ENCODE data around the gene RTF2.

The RTF2 gene

GRCh38 chr20:56449459-56449858 is 19.0 kb upstream of the RTF2 start:
- Histone ChIP-seq H3K4me1 (ENCODE audit: control insufficient read depth in 2 of 2, insufficient read depth in 2 of 2, low read length in 2 of 2) (no peaks in the 10 kb centered on the region), H3K27me3 (ENCODE audit: control insufficient read depth in 2 of 2, insufficient read depth in 2 of 2, low read length in 2 of 2) (no peaks in the 10 kb centered on the region), H3K9me3 (ENCODE audit: control insufficient read depth in 2 of 2, low read length in 2 of 2) (no peaks in the 10 kb centered on the region), H3K36me3 (ENCODE audit: control insufficient read depth in 2 of 2, insufficient read depth in 2 of 2, low read length in 2 of 2) (no peaks in the 10 kb centered on the region), H3K9ac (ENCODE audit: low read depth in 1 of 2, low read length in 2 of 2) (no peak overlapping the region), H3K27ac (ENCODE audit: low read depth in 2 of 2, low read length in 2 of 2) (no peak overlapping the region), H3K4me3 (ENCODE audit: low read length in 2 of 2) (no peak overlapping the region)

GRCh38 chr20:56451056-56451765 is 17.2 kb upstream of the RTF2 start:
- Histone ChIP-seq H3K9ac (ENCODE audit: low read depth in 1 of 2, low read length in 2 of 2) (no peak overlapping the region), H3K4me1 (ENCODE audit: control insufficient read depth in 2 of 2, insufficient read depth in 2 of 2, low read length in 2 of 2) (no peaks in the 10 kb centered on the region), H3K27me3 (ENCODE audit: control insufficient read depth in 2 of 2, insufficient read depth in 2 of 2, low read length in 2 of 2) (no peaks in the 10 kb centered on the region), H3K4me3 (ENCODE audit: low read length in 2 of 2) (no peak overlapping the region), H3K27ac (ENCODE audit: low read depth in 2 of 2, low read length in 2 of 2) (no peak overlapping the region), H3K9me3 (ENCODE audit: control insufficient read depth in 2 of 2, low read length in 2 of 2) (no peaks in the 10 kb centered on the region), H3K36me3 (ENCODE audit: control insufficient read depth in 2 of 2, insufficient read depth in 2 of 2, low read length in 2 of 2) (no peaks in the 10 kb centered on the region)

- Histone ChIP-seq H3K27ac (ENCODE audit: low read depth in 2 of 2, low read length in 2 of 2) (no peak overlapping the region), H3K9me3 (ENCODE audit: control insufficient read depth in 2 of 2, low read length in 2 of 2) (no peaks in the 10 kb centered on the region), H3K4me1 (ENCODE audit: control insufficient read depth in 2 of 2, insufficient read depth in 2 of 2, low read length in 2 of 2) (no peaks in the 10 kb centered on the region), H3K9ac (ENCODE audit: low read depth in 1 of 2, low read length in 2 of 2) (no peak overlapping the region), H3K4me3 (ENCODE audit: low read length in 2 of 2) (no peak overlapping the region), H3K27me3 (ENCODE audit: control insufficient read depth in 2 of 2, insufficient read depth in 2 of 2, low read length in 2 of 2) (no peaks in the 10 kb centered on the region), H3K36me3 (ENCODE audit: control insufficient read depth in 2 of 2, insufficient read depth in 2 of 2, low read length in 2 of 2) (no peaks in the 10 kb centered on the region)
Measured at GRCh38 chr20:56453352-56453751, 15.1 kb upstream of the RTF2 start.

- no peaks in the 10 kb centered on the region for H3K27me3 ChIP-seq (ENCODE audit: control insufficient read depth in 2 of 2, insufficient read depth in 2 of 2, low read length in 2 of 2)
- H3K4me1 ChIP-seq (ENCODE audit: control insufficient read depth in 2 of 2, insufficient read depth in 2 of 2, low read length in 2 of 2), result no peaks in the 10 kb centered on the region
- no peaks in the 10 kb centered on the region for H3K9me3 ChIP-seq (ENCODE audit: control insufficient read depth in 2 of 2, low read length in 2 of 2)
- H3K27ac ChIP-seq (ENCODE audit: low read depth in 2 of 2, low read length in 2 of 2), result no peak overlapping the region
- H3K9ac ChIP-seq (ENCODE audit: low read depth in 1 of 2, low read length in 2 of 2), result no peak overlapping the region
- no peaks in the 10 kb centered on the region for H3K36me3 ChIP-seq (ENCODE audit: control insufficient read depth in 2 of 2, insufficient read depth in 2 of 2, low read length in 2 of 2)
- H3K4me3 ChIP-seq (ENCODE audit: low read length in 2 of 2), result no peak overlapping the region
Measured at GRCh38 chr20:56454754-56455153, 13.7 kb upstream of the RTF2 start.

- no peaks in the 10 kb centered on the region for H3K27me3 ChIP-seq (ENCODE audit: control insufficient read depth in 2 of 2, insufficient read depth in 2 of 2, low read length in 2 of 2)
- H3K9ac ChIP-seq (ENCODE audit: low read depth in 1 of 2, low read length in 2 of 2), result no peak overlapping the region
- no peak overlapping the region for H3K27ac ChIP-seq (ENCODE audit: low read depth in 2 of 2, low read length in 2 of 2)
- no peaks in the 10 kb centered on the region for H3K4me1 ChIP-seq (ENCODE audit: control insufficient read depth in 2 of 2, insufficient read depth in 2 of 2, low read length in 2 of 2)
- H3K4me3 ChIP-seq (ENCODE audit: low read length in 2 of 2), result no peak overlapping the region
- no peaks in the 10 kb centered on the region for H3K36me3 ChIP-seq (ENCODE audit: control insufficient read depth in 2 of 2, insufficient read depth in 2 of 2, low read length in 2 of 2)
- no peaks in the 10 kb centered on the region for H3K9me3 ChIP-seq (ENCODE audit: control insufficient read depth in 2 of 2, low read length in 2 of 2)
Measured at GRCh38 chr20:56458206-56458821, 10.1 kb upstream of the RTF2 start.

- H3K27me3 ChIP-seq (ENCODE audit: control insufficient read depth in 2 of 2, insufficient read depth in 2 of 2, low read length in 2 of 2), result no peaks in the 10 kb centered on the region
- H3K4me3 ChIP-seq (ENCODE audit: low read length in 2 of 2), result no peak overlapping the region
- H3K36me3 ChIP-seq (ENCODE audit: control insufficient read depth in 2 of 2, insufficient read depth in 2 of 2, low read length in 2 of 2), result no peaks in the 10 kb centered on the region
- no peak overlapping the region for H3K27ac ChIP-seq (ENCODE audit: low read depth in 2 of 2, low read length in 2 of 2)
- no peaks in the 10 kb centered on the region for H3K4me1 ChIP-seq (ENCODE audit: control insufficient read depth in 2 of 2, insufficient read depth in 2 of 2, low read length in 2 of 2)
- no peaks in the 10 kb centered on the region for H3K9me3 ChIP-seq (ENCODE audit: control insufficient read depth in 2 of 2, low read length in 2 of 2)
- no peak overlapping the region for H3K9ac ChIP-seq (ENCODE audit: low read depth in 1 of 2, low read length in 2 of 2)
Measured at GRCh38 chr20:56460459-56460858, 8.0 kb upstream of the RTF2 start.

- H3K9me3 ChIP-seq (ENCODE audit: control insufficient read depth in 2 of 2, low read length in 2 of 2), result no peaks in the 10 kb centered on the region
- H3K4me3 ChIP-seq (ENCODE audit: low read length in 2 of 2), result no peak overlapping the region
- no peaks in the 10 kb centered on the region for H3K4me1 ChIP-seq (ENCODE audit: control insufficient read depth in 2 of 2, insufficient read depth in 2 of 2, low read length in 2 of 2)
- H3K9ac ChIP-seq (ENCODE audit: low read depth in 1 of 2, low read length in 2 of 2), result no peak overlapping the region
- H3K27ac ChIP-seq (ENCODE audit: low read depth in 2 of 2, low read length in 2 of 2), result no peak overlapping the region
- no peaks in the 10 kb centered on the region for H3K36me3 ChIP-seq (ENCODE audit: control insufficient read depth in 2 of 2, insufficient read depth in 2 of 2, low read length in 2 of 2)
- H3K27me3 ChIP-seq (ENCODE audit: control insufficient read depth in 2 of 2, insufficient read depth in 2 of 2, low read length in 2 of 2), result no peaks in the 10 kb centered on the region
Measured at GRCh38 chr20:56461576-56461975, 6.9 kb upstream of the RTF2 start.

GRCh38 chr20:56463428-56463827 is 5.0 kb upstream of the RTF2 start:
- no peak overlapping the region for H3K27ac ChIP-seq (ENCODE audit: low read depth in 2 of 2, low read length in 2 of 2)
- no peak overlapping the region for H3K9ac ChIP-seq (ENCODE audit: low read depth in 1 of 2, low read length in 2 of 2)
- H3K4me1 ChIP-seq (ENCODE audit: control insufficient read depth in 2 of 2, insufficient read depth in 2 of 2, low read length in 2 of 2), result peaks cover 3 to 5% of the 10 kb centered on the region in 2 donors
- H3K27me3 ChIP-seq (ENCODE audit: control insufficient read depth in 2 of 2, insufficient read depth in 2 of 2, low read length in 2 of 2), result no peaks in the 10 kb centered on the region
- H3K4me3 ChIP-seq (ENCODE audit: low read length in 2 of 2), result no peak overlapping the region
- H3K9me3 ChIP-seq (ENCODE audit: control insufficient read depth in 2 of 2, low read length in 2 of 2), result no peaks in the 10 kb centered on the region
- H3K36me3 ChIP-seq (ENCODE audit: control insufficient read depth in 2 of 2, insufficient read depth in 2 of 2, low read length in 2 of 2), result no peaks in the 10 kb centered on the region

- H3K4me1 ChIP-seq (ENCODE audit: control insufficient read depth in 2 of 2, insufficient read depth in 2 of 2, low read length in 2 of 2), result peaks cover 11 to 18% of the 10 kb centered on the region in 2 donors
- no peaks in the 10 kb centered on the region for H3K9me3 ChIP-seq (ENCODE audit: control insufficient read depth in 2 of 2, low read length in 2 of 2)
- peak overlapping the region; percentile 34 to 35 for H3K27ac ChIP-seq (ENCODE audit: low read depth in 2 of 2, low read length in 2 of 2)
- H3K36me3 ChIP-seq (ENCODE audit: control insufficient read depth in 2 of 2, insufficient read depth in 2 of 2, low read length in 2 of 2), result no peaks in the 10 kb centered on the region
- H3K27me3 ChIP-seq (ENCODE audit: control insufficient read depth in 2 of 2, insufficient read depth in 2 of 2, low read length in 2 of 2), result no peaks in the 10 kb centered on the region
- no peak overlapping the region for H3K9ac ChIP-seq (ENCODE audit: low read depth in 1 of 2, low read length in 2 of 2)
- no peak overlapping the region for H3K4me3 ChIP-seq (ENCODE audit: low read length in 2 of 2)
Measured at GRCh38 chr20:56465997-56466396, 2.4 kb upstream of the RTF2 start.

- peaks cover 11 to 18% of the 10 kb centered on the region in 2 donors for H3K4me1 ChIP-seq (ENCODE audit: control insufficient read depth in 2 of 2, insufficient read depth in 2 of 2, low read length in 2 of 2)
- H3K9me3 ChIP-seq (ENCODE audit: control insufficient read depth in 2 of 2, low read length in 2 of 2), result no peaks in the 10 kb centered on the region
- H3K27ac ChIP-seq (ENCODE audit: low read depth in 2 of 2, low read length in 2 of 2), result peak overlapping the region; percentile 34 to 84
- H3K4me3 ChIP-seq (ENCODE audit: low read length in 2 of 2), result peak overlapping the region; percentile 95 to 96
- H3K36me3 ChIP-seq (ENCODE audit: control insufficient read depth in 2 of 2, insufficient read depth in 2 of 2, low read length in 2 of 2), result peaks cover 0 to 3% of the 10 kb centered on the region in 2 donors
- no peaks in the 10 kb centered on the region for H3K27me3 ChIP-seq (ENCODE audit: control insufficient read depth in 2 of 2, insufficient read depth in 2 of 2, low read length in 2 of 2)
- H3K9ac ChIP-seq (ENCODE audit: low read depth in 1 of 2, low read length in 2 of 2), result peak overlapping the region in 1 of 2 donors; percentile 47
Measured at GRCh38 chr20:56467968-56468315, 485 bp upstream of the RTF2 start.

All from mucosa of rectum (tissue), 2 donors.